ENCODE measurements around the gene PRG2.
"Not testable (repeated sequence)": the region's sequence is repeated elsewhere in the genome, so short reads cannot be mapped to it uniquely, and the experiment has no call there.

GRCh38 chr11:57403003-57403801 lies 12.8 kb upstream of the PRG2 start:
- TF ChIP-seq CTCF (conservative IDR thresholded peaks at IDR 0.05 in 1 of 2, IDR thresholded peaks at IDR 0.05 in 1 of 2; ENCODE audit: extremely low read depth in 1 of 2, insufficient read depth in 1 of 2, low read depth in 1 of 2, low read length in 2 of 2); EZH2 (IDR thresholded peaks at IDR 0.05; ENCODE audit: borderline replicate concordance, low read length): not testable (repeated sequence)

Data from mammary epithelial cell (primary cell).